Stomach (tissue), 9 donors: ENCODE data around the gene P3H3. TPM values are rescaled to one million over a fixed set of nuclear protein-coding genes. Genes with fewer than 3 reads are reported as not detected.

Experiments used
- DNase-seq, 2 donors: peaks; one replicate each; pipeline versions ENCODE4 v3.0.0 to v3.0.0-alpha.2; 2013 to 2019
- H3K27ac ChIP-seq, 5 donors: fragments of 200-600 bp in 4 of 5; sonication (generic) in 4 of 5; one replicate each; pipeline ENCODE4 v1.5.1; 2013 to 2019; ENCODE audit warnings: mild to moderate bottlenecking in 1 of 5, moderate library complexity in 1 of 5
- H3K27me3 ChIP-seq, 3 donors: fragments of 200-600 bp; sonication (generic); one replicate each; pipeline ENCODE4 v1.5.1; 2017 to 2019; ENCODE audit warnings: mixed run types in 1 of 3
- H3K36me3 ChIP-seq, 4 donors: fragments of 200-600 bp; sonication (generic); 1 replicate in 3 of 4; 2 replicates in 1 of 4; pipeline ENCODE4 v1.5.1; 2016 to 2019
- H3K4me1 ChIP-seq, 4 donors: fragments of 200-600 bp; sonication (generic); one replicate each; pipeline ENCODE4 v1.5.1; 2016 to 2019
- H3K4me3 ChIP-seq, 4 donors: fragments of 200-600 bp; sonication (generic) in 3 of 4; one replicate each; pipeline ENCODE4 v1.5.1; 2016 to 2019; ENCODE audit warnings: mild to moderate bottlenecking in 1 of 4
- H3K9me3 ChIP-seq, 4 donors: fragments of 200-600 bp; sonication (generic); one replicate each; pipeline ENCODE4 v1.5.1; 2016 to 2019
- EP300 ChIP-seq: sonication (generic); formaldehyde crosslinking; IDR thresholded peaks from one replicate; pipeline ENCODE4 v1.6.1; 2017; ENCODE audit warnings: antibody characterized with exemption
- POLR2A ChIP-seq, 4 donors: fragments of 450-650 bp; IDR thresholded peaks; one replicate each; pipeline ENCODE4 v1.6.1; 2016; ENCODE audit warnings: antibody characterized with exemption in 4 of 4, control low read depth in 2 of 4, mild to moderate bottlenecking in 1 of 4, moderate library complexity in 1 of 4
- POLR2AphosphoS5 ChIP-seq, 3 donors: sonication (generic); formaldehyde crosslinking; IDR thresholded peaks; one replicate each; pipeline ENCODE4 v1.6.1; 2016; ENCODE audit warnings: antibody characterized with exemption in 3 of 3
- WGBS, 5 donors: extraction: QIAGEN DNeasy Blood & Tissue Kit in 3 of 5; methylation state at CpG; one replicate each; pipeline versions ENCODE4 v1.1.5 to v1.1.7; 2013 to 2018; 5-methylcytosine and 5-hydroxymethylcytosine counted together
- intact Hi-C: fragments of 100-400 bp; cut with DNase I; formaldehyde crosslinking; loops from one replicate; pipeline ENCODE4 v1.15.1; 2023; ENCODE audit warnings: low total_unique reads
- polyA plus RNA-seq, 3 donors: library from polyadenylated mRNA; stranded (reverse); fragments of 200-250 nt; gene quantifications; one replicate each; pipeline ENCODE4 v1.2.3, GENCODE V29; 2013
- total RNA-seq, 5 donors: library from RNA; depleted of rRNA; stranded (reverse); fragments of >200 nt; gene quantifications; one replicate each; pipeline versions ENCODE4 v1.1.0 to v1.2.3, GENCODE V29; 2014 to 2016
- TF ChIP-seq, protein P1 (sequence below), 7 experiments: fragments of 450-650 bp in 4 of 7; fragments of 200-600 bp in 3 of 7; sonication (generic) in 3 of 7; IDR thresholded peaks; one replicate each; pipeline ENCODE4 v1.5.1; 2016 to 2019; ENCODE audit warnings: antibody characterized with exemption in 7 of 7, control low read depth in 2 of 7, mild to moderate bottlenecking in 1 of 7
- donor health status: healthy with polysubstance abuse.
- donor health status: Bipolar disorder and iron deficiency.
- donor health status: healthy.

Gene P3H3
- total and polyA plus RNA-seq, 8 donors = 7.0 to 41.1 (median 15.6) TPM

DNA sequence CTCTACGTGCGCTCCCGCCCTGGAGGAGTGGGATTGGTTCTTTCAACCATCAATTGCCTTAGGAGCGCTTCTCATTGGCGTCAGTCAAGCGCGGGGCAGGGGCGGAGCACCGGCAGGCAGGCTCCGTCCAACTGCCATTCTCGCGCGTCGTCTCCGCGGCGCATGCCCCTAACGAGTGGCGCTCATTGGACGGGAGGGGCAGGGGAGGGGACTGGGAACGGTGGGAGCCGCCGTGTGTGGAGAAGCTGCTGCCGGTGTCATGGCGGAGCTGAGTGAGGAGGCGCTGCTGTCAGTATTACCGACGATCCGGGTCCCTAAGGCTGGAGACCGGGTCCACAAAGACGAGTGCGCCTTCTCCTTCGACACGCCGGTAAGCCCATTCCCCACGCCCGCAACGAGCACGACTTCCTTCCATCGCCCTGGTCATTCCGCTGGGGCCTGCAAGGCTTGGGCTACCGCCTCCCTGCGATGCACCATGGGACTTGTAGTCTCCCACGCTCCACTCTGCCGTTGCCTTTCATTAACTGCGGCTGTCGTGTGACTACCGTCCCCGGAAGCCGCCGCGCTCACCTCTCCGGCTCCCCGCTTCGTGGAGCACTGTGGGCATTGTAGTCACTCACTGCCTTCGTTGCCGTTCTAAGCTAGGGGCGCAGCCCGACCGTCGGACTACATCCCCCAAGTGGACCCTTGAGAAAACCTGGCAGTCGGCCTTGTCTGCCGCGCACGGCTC is 23.9 kb downstream of the P3H3 start, which contains the start of gene USP5:
Gene USP5 (plus strand): TSS at position 230 of the 730 bp plus-strand sequence. CDS start 30 bp downstream, at position 260.
- TF ChIP-seq, protein P1, sequence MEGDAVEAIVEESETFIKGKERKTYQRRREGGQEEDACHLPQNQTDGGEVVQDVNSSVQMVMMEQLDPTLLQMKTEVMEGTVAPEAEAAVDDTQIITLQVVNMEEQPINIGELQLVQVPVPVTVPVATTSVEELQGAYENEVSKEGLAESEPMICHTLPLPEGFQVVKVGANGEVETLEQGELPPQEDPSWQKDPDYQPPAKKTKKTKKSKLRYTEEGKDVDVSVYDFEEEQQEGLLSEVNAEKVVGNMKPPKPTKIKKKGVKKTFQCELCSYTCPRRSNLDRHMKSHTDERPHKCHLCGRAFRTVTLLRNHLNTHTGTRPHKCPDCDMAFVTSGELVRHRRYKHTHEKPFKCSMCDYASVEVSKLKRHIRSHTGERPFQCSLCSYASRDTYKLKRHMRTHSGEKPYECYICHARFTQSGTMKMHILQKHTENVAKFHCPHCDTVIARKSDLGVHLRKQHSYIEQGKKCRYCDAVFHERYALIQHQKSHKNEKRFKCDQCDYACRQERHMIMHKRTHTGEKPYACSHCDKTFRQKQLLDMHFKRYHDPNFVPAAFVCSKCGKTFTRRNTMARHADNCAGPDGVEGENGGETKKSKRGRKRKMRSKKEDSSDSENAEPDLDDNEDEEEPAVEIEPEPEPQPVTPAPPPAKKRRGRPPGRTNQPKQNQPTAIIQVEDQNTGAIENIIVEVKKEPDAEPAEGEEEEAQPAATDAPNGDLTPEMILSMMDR (IDR thresholded peaks at IDR 0.05) = peak in 1 of 7 experiments; percentile 25
- TF ChIP-seq POLR2A (IDR thresholded peaks at IDR 0.05) (no peak), POLR2AphosphoS5 (IDR thresholded peaks at IDR 0.05) (peak in 2 of 3 donors; percentile 80 to 92)
- 0 to 1% (median 0%) methylated on average over 39 to 65 of the region's 65 CpGs for WGBS, 5 donors

DNA sequence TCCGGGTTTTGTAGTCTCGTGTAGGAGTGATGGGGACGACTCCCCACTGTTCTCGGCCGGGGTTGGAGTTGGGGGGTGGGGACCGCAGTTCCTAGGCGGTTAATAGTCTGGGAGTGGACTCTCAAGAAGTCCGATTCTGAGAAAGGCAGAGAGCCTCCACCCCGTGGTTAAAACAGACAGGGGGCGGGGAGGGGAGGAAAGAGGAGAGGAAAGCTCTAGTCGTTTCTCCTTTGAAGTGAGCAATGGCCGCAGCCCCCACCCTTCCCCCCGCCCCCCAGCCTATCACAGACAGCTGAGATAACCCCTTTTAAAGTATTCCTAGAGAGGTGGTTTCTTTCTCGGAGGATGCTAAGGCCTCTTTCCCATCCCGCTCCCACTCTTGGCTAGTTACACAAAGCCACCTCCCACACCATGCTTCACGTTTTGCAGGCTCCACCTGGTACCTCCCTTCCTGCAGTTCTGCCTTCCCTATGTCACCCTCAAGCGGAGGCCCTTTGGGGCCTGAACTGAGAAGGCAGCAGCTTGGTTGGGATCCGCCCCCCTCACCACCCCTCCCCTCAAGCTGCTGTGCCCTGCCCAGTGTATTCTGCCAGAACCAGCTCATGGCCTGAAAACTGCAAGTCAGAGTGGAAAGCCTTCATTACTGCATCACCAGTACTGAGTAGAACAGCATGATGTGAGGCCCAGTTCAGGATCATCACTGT is 24.6 kb downstream of the P3H3 start:
- peak overlapping the region; percentile 66 to 84 (median 66) for H3K4me3 ChIP-seq
- WGBS, 5 donors = 1 to 3% (median 1%) methylated on average over 17 to 18 of the region's 18 CpGs

More for the DNA sequence above, 23.9 kb downstream of the P3H3 start, which contains the start of gene USP5:
- Histone ChIP-seq H3K4me3 (peak within 1 kb of the TSS; percentile 66 to 84 (median 66)), H3K36me3 (peaks cover 18 to 43% (median 35%) of the 10 kb centered on the region in 4 donors), H3K9me3 (no peaks in the 10 kb centered on the region), H3K27ac (peak within 1 kb of the TSS; percentile 88 to 96 (median 95)), H3K27me3 (no peaks in the 10 kb centered on the region), H3K4me1 (peaks cover 9 to 37% (median 25%) of the 10 kb centered on the region in 4 donors)
- peak; percentile 99 to 100 for DNase-seq
- intact Hi-C loops = no loop called here

DNA sequence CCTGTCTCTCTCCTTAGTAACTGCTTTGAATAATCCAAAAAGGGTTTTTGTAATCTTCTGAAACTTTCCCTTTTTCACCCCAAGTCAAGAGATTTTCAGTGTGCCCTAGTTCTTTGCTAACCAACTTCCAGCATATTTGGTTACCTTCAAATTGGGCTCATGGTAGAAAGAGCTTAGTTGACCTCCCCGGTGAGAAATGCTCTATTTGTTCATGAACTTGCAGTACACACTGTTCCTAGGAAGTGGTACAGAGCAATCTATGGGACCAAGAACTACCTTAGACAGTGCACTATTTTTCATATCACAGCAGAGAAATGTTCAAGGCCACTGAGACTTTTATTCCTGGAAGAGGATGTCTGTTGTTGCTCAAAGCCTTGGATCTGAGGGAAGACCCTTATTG is 25.4 kb downstream of the P3H3 start:
- H3K27ac ChIP-seq = peak overlapping the region in 4 of 5 donors; percentile 88 to 96 (median 94)
- no peaks in the 10 kb centered on the region for H3K27me3 ChIP-seq
- H3K4me1 ChIP-seq = peaks cover 9 to 37% (median 25%) of the 10 kb centered on the region in 4 donors
- TF ChIP-seq, protein P1 (IDR thresholded peaks at IDR 0.05) = no peak
- no peak for TF ChIP-seq POLR2AphosphoS5 (IDR thresholded peaks at IDR 0.05)
- no peak for TF ChIP-seq POLR2A (IDR thresholded peaks at IDR 0.05)
- no peak for TF ChIP-seq EP300
- DNase-seq = no peak
- WGBS, 5 donors = 32 to 78% (median 45%) methylated on average over 1 of the region's 1 CpG
- H3K36me3 ChIP-seq = peaks cover 34 to 46% (median 42%) of the 10 kb centered on the region in 4 donors
- H3K9me3 ChIP-seq = no peaks in the 10 kb centered on the region
- intact Hi-C loops = no loop called here
- peak overlapping the region in 1 of 4 donors; percentile 67 for H3K4me3 ChIP-seq

More for the DNA sequence above, 24.6 kb downstream of the P3H3 start:
- DNase-seq = peak; percentile 32 to 87
- TF ChIP-seq POLR2AphosphoS5 (IDR thresholded peaks at IDR 0.05) (no peak), EP300 (no peak)
- TF ChIP-seq, protein P1 (IDR thresholded peaks at IDR 0.05) = peak in 1 of 7 experiments; percentile 3
- Histone ChIP-seq H3K4me1 (peaks cover 9 to 37% (median 25%) of the 10 kb centered on the region in 4 donors), H3K27ac (peak overlapping the region; percentile 11 to 96 (median 94)), H3K27me3 (no peaks in the 10 kb centered on the region), H3K9me3 (no peaks in the 10 kb centered on the region), H3K36me3 (peaks cover 26 to 43% (median 36%) of the 10 kb centered on the region in 4 donors)
- intact Hi-C loops = no loop called here

DNA sequence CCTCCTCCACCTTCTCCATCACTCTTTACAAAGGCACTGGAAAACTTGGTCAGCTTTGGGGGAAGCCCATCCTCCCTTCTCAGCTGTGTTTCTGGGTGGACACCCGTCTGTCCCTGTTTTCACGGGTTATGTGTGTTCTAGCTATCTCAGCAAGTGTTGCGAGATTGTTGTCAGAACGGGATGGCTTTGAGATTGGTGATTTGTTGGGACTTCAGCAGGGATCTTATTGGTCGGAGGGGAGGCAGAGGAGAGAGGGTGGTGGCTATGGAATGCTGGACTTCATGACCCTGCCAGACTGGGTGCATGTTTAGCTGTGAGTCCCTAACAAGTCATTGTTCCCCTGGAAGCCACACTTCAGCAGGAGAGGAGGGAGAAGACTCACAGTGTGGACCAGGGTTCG is 25.8 kb downstream of the P3H3 start:
- WGBS, 5 donors = 65 to 77% (median 68%) methylated on average over 6 of the region's 6 CpGs
- H3K4me1 ChIP-seq = peaks cover 9 to 37% (median 25%) of the 10 kb centered on the region in 4 donors
- peaks cover 38 to 46% (median 44%) of the 10 kb centered on the region in 4 donors for H3K36me3 ChIP-seq
- H3K27ac ChIP-seq = peak overlapping the region in 2 of 5 donors; percentile 95 to 96
- H3K4me3 ChIP-seq = no peak overlapping the region
- TF ChIP-seq EP300 (no peak), POLR2AphosphoS5 (IDR thresholded peaks at IDR 0.05) (no peak), POLR2A (IDR thresholded peaks at IDR 0.05) (no peak)
- TF ChIP-seq, protein P1 (IDR thresholded peaks at IDR 0.05) = no peak
- no peaks in the 10 kb centered on the region for H3K27me3 ChIP-seq
- intact Hi-C loops = no loop called here
- H3K9me3 ChIP-seq = no peaks in the 10 kb centered on the region
- DNase-seq = no peak
